HepG2 (cell line): ENCODE results near the gene CD86. TPM values are rescaled to one million over a fixed set of nuclear protein-coding genes. Genes with fewer than 3 reads are reported as not detected.

ENCODE experiments used
- ATAC-seq: fragments of 200-7000 bp; cut with Tn5 transposase; 3 replicates; pipeline ENCODE4 v1.9.1; 2020; ENCODE audit warnings: mild to moderate bottlenecking, moderate library complexity
- BruUV-seq: library from RNA; stranded (reverse); fragments of 400-500 nt; replicated peaks from 2 replicates; lab custom pipeline; 2021; lab: Mats Ljungman, UMichigan
- CTCF ChIA-PET: fragments of 300-600 bp; formaldehyde crosslinking; extraction: SDS; loops from one replicate; lab custom pipeline; 2021; ENCODE audit warnings: low total read pairs, inconsistent platforms, low intra/inter-chr PET ratio; lab: Yijun Ruan, JAX
- POLR2A ChIA-PET: fragments of 350-600 bp; sonication (Branson Sonifier 250); formaldehyde crosslinking; loops from one replicate; lab custom pipeline; 2020; ENCODE audit warnings: antibody characterized with exemption, inconsistent platforms; lab: Yijun Ruan, JAX
- DNase-seq: peaks from one replicate; pipeline ENCODE4 v3.0.0-alpha.2; 2015; ENCODE audit warnings: low spot score
- FAIRE-seq: peaks from 3 replicates; lab custom pipeline; 2011; peaks lifted over from hg19 to GRCh38; lab: Jason Lieb, UNC
- H2AFZ ChIP-seq: one replicate; pipeline ENCODE4 v1.6.1; 2011; ENCODE audit warnings: low read length, inconsistent platforms
- H3K27ac ChIP-seq: fragments of 300-600 bp; 3 replicates; pipeline ENCODE4 v1.8.0; 2011; ENCODE audit warnings: mixed run types, mild to moderate bottlenecking, mixed read lengths, low read length, inconsistent platforms; ENCODE audit not compliant: insufficient read depth; ENCODE audit errors: extremely low read length
- H3K27me3 ChIP-seq, 2 experiments: fragments of 200-600 bp in 1 of 2; 2 replicates in 1 of 2; 3 replicates in 1 of 2; pipeline versions ENCODE4 v1.6.0 to v1.8.0; 2011; ENCODE audit warnings: low read length in 2 of 2, mild to moderate bottlenecking in 2 of 2, moderate library complexity in 2 of 2, inconsistent platforms in 1 of 2; ENCODE audit not compliant: insufficient read depth in 2 of 2, control insufficient read depth in 1 of 2
- H3K36me3 ChIP-seq, 2 experiments: fragments of 200-600 bp in 1 of 2; replicated peaks in 1 of 2; 2 replicates in 1 of 2; 3 replicates in 1 of 2; pipeline versions ENCODE4 v1.5.1 to v1.8.0; 2011; ENCODE audit warnings: low read length in 2 of 2, inconsistent platforms in 1 of 2; ENCODE audit not compliant: insufficient read depth in 2 of 2, control insufficient read depth in 1 of 2
- H3K4me1 ChIP-seq: 2 replicates; pipeline ENCODE4 v1.5.1; 2012; ENCODE audit warnings: low read length, inconsistent platforms; ENCODE audit not compliant: insufficient read depth
- H3K4me2 ChIP-seq: 2 replicates; pipeline ENCODE4 v1.6.0; 2011; ENCODE audit warnings: low read depth, low read length, inconsistent platforms
- H3K4me3 ChIP-seq, 3 experiments: fragments of 200-600 bp in 1 of 3; sonication (generic), shearing (Covaris generic) in 1 of 3; replicated peaks in 1 of 3; 2 replicates each; pipeline ENCODE4 v1.5.1; 2011 to 2016; ENCODE audit warnings: low read length in 3 of 3, inconsistent platforms in 2 of 3, low read depth in 2 of 3, mild to moderate bottlenecking in 2 of 3, control low read depth in 1 of 3, mixed read lengths in 1 of 3; ENCODE audit not compliant: insufficient read depth in 1 of 3
- H3K79me2 ChIP-seq: one replicate; pipeline ENCODE4 v1.6.1; 2011; ENCODE audit warnings: low read length, inconsistent platforms; ENCODE audit not compliant: insufficient read depth
- H3K9ac ChIP-seq: 2 replicates; pipeline ENCODE4 v1.6.0; 2011; ENCODE audit warnings: mild to moderate bottlenecking, low read depth, low read length, inconsistent platforms; ENCODE audit not compliant: insufficient read depth
- H3K9me3 ChIP-seq: 2 replicates; pipeline ENCODE4 v1.5.1; 2012; ENCODE audit warnings: mild to moderate bottlenecking, low read length
- H4K20me1 ChIP-seq: 2 replicates; pipeline ENCODE4 v1.6.0; 2011; ENCODE audit warnings: inconsistent platforms, mild to moderate bottlenecking, low read length, moderate library complexity; ENCODE audit not compliant: insufficient read depth
- CENPBD1 ChIP-seq: sonication (generic); formaldehyde crosslinking; IDR thresholded peaks from 2 replicates; pipeline ENCODE4 v1.8.0; 2022; ENCODE audit warnings: missing genetic modification reagents, low read depth, mild to moderate bottlenecking, borderline replicate concordance
- CREBL2 ChIP-seq: sonication (generic); formaldehyde crosslinking; IDR thresholded peaks from 2 replicates; pipeline ENCODE4 v1.8.1; 2023; ENCODE audit warnings: missing genetic modification reagents, mild to moderate bottlenecking, borderline replicate concordance
- KAT8 ChIP-seq: IDR thresholded peaks from 2 replicates; pipeline ENCODE4 v1.6.1; 2016; ENCODE audit warnings: missing genetic modification reagents, missing compliant biosample characterization
- MAZ ChIP-seq, 2 experiments: sonication (generic) in 1 of 2; formaldehyde crosslinking in 1 of 2; IDR thresholded peaks; 2 replicates each; pipeline versions ENCODE4 v1.5.0 to v1.6.1; 2012 to 2020; ENCODE audit warnings: low read depth in 2 of 2, mild to moderate bottlenecking in 2 of 2, borderline replicate concordance in 1 of 2, improper control_type of control experiment in 1 of 2, low read length in 1 of 2, missing genetic modification reagents in 1 of 2, moderate library complexity in 1 of 2
- U2AF2 ChIP-seq: fragments of 200-400 bp; formaldehyde crosslinking; IDR thresholded peaks from 2 replicates; pipeline ENCODE4 v1.6.1; 2017; ENCODE audit warnings: low read depth, mild to moderate bottlenecking, low read length
- ZBTB33 ChIP-seq: sonication (generic); formaldehyde crosslinking; IDR thresholded peaks from 2 replicates; pipeline ENCODE4 v1.4.0; 2020; ENCODE audit warnings: missing genetic modification reagents
- ZFP36L2 ChIP-seq: sonication (generic); formaldehyde crosslinking; IDR thresholded peaks from 2 replicates; pipeline ENCODE4 v1.4.0; 2020; ENCODE audit warnings: missing genetic modification reagents
- ZNF644 ChIP-seq: IDR thresholded peaks from 2 replicates; pipeline ENCODE4 v1.6.1; 2016; ENCODE audit warnings: low read depth
- WGBS: methylation state at CpG from one replicate; pipeline ENCODE4 v1.1.6; 2017; ENCODE audit warnings: low lambda C conversion rate; 5-methylcytosine and 5-hydroxymethylcytosine counted together
- in situ Hi-C: cut with HindIII; loops from 2 replicates; pipeline ENCODE4 v1.10.0; 2017; ENCODE audit warnings: low pct_unique_long_range_greater_than_20kb; ENCODE audit not compliant: extremely low pct_ligation_motif_present
- intact Hi-C: fragments of 100-400 bp; cut with micrococcal nuclease; formaldehyde crosslinking; loops from one replicate; pipeline ENCODE4 v1.10.0; 2022; ENCODE audit not compliant: unreplicated experiment
- polyA plus RNA-seq, 8 experiments: library from polyadenylated mRNA; depleted of rRNA in 3 of 8; stranded (reverse) in 7 of 8; unstranded in 1 of 8; fragments of >200 nt; fragmentation: Illumina TruSeq in 4 of 8; extraction: Trizol in 4 of 8; gene quantifications; 2 replicates each; pipeline versions ENCODE4 v1.2.1 to v1.2.3, GENCODE V29; 2011 to 2016; ENCODE audit warnings: low read depth in 4 of 8, missing spikeins in 1 of 8, mixed read lengths in 1 of 8; ENCODE audit not compliant: insufficient read depth in 1 of 8
- total RNA-seq, 5 experiments: library from RNA; depleted of rRNA; stranded (reverse); fragments of >200 nt; fragmentation: Illumina TruSeq; extraction: Trizol; gene quantifications; 2 replicates each; pipeline ENCODE4 v1.2.3, GENCODE V29; 2016; ENCODE audit warnings: low read depth in 1 of 5
- TF ChIP-seq, protein P1 (sequence below): conservative IDR thresholded peaks from 2 replicates; pipeline ENCODE4 v1.6.1; 2018; ENCODE audit warnings: missing genetic modification reagents

CD86 gene
- total and polyA plus RNA-seq, 2 of the 13 experiments (the other 11 are each of a cell fraction or from before 2014, with no cell fraction given), result not detected

DNA sequence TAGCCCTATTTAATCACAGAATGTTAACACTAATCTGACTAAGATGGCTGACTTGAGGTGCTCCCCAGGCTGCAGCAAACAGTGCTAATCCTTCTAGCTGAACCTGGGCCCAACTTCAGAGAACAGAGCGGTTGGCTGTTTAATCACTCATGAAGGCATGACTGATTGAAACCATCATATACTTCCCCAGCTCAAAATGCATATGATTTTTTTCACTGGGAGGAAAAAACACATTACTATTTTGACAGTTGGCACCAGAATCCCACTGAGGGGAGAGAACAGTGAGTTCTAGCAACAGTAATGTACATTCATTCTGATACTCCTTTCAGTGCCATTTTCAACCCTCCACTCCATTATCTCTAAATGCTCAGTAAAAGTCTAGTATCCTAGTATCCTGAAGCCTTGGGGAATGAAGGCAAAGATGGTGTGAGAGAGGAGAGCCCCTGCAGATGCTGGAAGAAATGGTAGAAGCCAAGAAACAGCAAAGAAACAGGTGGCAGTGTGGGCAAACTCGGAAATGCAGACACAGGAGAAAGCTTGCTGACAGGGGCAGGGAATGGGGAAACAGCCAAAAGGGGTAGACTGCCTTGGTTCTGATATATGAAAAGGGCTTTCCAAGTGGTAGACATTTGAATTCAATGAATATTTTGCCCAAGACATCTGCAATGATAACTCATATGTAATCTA is 93.9 kb downstream of the CD86 start:
- TF ChIP-seq, protein P1, sequence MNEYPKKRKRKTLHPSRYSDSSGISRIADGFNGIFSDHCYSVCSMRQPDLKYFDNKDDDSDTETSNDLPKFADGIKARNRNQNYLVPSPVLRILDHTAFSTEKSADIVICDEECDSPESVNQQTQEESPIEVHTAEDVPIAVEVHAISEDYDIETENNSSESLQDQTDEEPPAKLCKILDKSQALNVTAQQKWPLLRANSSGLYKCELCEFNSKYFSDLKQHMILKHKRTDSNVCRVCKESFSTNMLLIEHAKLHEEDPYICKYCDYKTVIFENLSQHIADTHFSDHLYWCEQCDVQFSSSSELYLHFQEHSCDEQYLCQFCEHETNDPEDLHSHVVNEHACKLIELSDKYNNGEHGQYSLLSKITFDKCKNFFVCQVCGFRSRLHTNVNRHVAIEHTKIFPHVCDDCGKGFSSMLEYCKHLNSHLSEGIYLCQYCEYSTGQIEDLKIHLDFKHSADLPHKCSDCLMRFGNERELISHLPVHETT (CRISPR knock-in tag), result no peak
- TF ChIP-seq CREBL2 (CRISPR knock-in tag), result no peak
- TF ChIP-seq U2AF2, result no peak
- no peak for TF ChIP-seq ZFP36L2
- no peak for TF ChIP-seq ZNF644 (CRISPR knock-in tag)
- no peak for TF ChIP-seq ZBTB33
- no peak for TF ChIP-seq MAZ (IDR thresholded peaks at IDR 0.05; ENCODE audit: borderline replicate concordance, low read depth, low read length)
- no peak for TF ChIP-seq MAZ (CRISPR knock-in tag; IDR thresholded peaks at IDR 0.05; ENCODE audit: low read depth)
- no peak for TF ChIP-seq KAT8 (CRISPR knock-in tag)
- TF ChIP-seq CENPBD1 (CRISPR knock-in tag), result no peak
- no peak for DNase-seq
- Histone ChIP-seq H3K4me2 (no peak overlapping the region), H3K9ac (no peak overlapping the region), H3K4me3 (no peak overlapping the region), H3K36me3 (no peaks in the 10 kb centered on the region), H3K9me3 (peaks cover 8% of the 10 kb centered on the region), H3K4me1 (no peaks in the 10 kb centered on the region), H2AFZ (no peak overlapping the region), H4K20me1 (no peaks in the 10 kb centered on the region), H3K27ac (no peak overlapping the region), H3K79me2 (no peaks in the 10 kb centered on the region), H3K27me3 (no peaks in the 10 kb centered on the region)
- POLR2A ChIA-PET, result no interaction called here
- CTCF ChIA-PET, result no interaction called here
- intact Hi-C loops (no loop called here), in situ Hi-C loops (no loop called here)
- no TSS peak for BruUV-seq
- WGBS, result 0% methylated on average over 2 of the region's 2 CpGs
- FAIRE-seq, result no peak
- ATAC-seq, result no peak
